ENCODE results near the gene RGS3.

Gene RGS3

DNA sequence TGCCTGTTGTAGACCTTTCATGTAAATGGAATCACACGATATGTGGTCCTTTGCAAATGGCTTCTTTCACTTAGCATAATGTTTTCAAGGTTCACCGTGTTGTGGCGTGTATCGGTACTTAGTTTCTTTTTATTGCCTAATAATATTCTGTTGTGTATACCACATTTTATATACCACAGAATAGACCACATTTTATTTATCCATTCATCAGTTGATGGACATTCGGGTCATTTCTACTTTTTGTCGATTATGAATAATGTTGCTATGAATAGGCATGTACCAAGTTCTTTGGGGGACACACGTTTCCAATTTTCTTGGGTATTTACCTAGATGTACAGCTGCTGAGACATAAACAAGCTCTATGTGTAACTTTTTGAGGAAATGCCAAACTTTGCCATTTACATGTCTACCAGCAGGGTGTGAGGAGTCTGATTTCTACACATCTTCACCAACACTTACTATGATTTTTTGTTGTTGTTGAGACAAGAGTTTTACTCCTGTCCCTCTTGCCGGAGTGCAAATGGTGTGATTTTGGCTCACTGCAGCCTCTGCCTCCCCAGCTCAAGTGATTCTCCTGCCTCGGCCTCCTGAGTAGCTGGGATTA, 144.7 kb downstream of the RGS3 start:
- DNase-seq, result no peak

- DNase-seq, result no peak
Observed at GRCh38 chr9:113609562-113610318, 146.2 kb downstream of the RGS3 start.

DNA sequence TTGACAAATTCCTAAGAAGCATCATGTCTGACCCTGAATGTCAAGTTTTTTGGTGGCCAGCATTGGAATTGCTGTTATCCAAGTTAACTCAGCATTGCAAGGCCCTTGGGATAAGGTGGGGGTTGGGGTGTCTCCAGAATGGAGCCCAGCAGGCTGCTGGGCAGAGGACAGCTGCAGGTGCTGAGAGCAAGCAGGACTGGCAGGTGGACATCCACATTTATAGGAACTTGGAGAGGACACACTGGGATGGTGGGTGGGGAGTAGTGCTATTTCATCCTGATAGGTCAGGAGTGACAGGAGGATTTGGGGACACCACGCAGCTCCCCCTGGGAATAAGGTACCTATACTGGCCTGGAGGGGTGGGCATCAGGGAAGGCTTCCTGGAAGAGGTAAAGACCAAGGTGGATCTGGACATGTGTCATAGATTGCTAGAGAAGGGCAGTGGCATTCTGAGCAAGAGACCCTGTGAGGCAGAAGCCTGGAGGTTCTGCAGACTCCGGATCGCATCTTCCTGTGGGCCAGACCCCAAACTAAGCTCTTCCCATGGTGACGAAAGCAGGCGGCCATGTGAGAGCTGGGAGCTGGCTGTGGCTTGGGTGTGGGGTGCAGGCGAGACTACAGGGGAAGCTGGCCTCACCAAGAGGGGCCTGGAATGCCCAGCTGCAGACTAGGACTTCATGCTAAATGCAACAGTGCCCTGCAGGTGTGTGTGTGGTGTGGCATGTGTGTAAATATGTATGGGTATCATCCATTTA, 148.1 kb downstream of the RGS3 start:
- DNase-seq, result no peak

- DNase-seq, result no peak
Observed at GRCh38 chr9:113612216-113612747, 148.8 kb downstream of the RGS3 start.

- no peak for DNase-seq
Observed at GRCh38 chr9:113612828-113613227, 149.3 kb downstream of the RGS3 start.

DNA sequence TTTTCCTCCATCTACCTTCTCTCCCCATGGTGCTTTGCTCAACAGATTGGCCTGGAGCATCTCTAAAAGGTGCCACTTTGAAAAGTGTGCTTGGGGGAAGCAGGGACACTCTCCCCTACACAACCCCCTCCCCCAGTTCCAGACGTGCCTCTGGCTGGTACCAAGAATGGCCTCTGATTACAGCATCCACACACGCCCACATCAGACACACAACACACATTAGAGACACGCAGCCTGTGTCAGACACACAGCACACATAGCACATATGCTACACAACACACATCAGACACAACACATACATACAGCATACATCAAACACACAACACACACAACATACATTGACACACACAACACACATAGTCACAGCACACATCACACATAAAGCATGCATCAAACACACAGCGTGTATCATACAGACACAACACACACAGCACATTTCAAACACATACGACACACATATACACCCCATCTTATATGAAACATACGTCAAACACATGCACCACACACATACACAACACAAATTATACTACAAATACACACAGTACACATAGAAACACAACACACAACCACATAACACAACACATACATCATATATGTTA, 150.4 kb downstream of the RGS3 start:
- DNase-seq, result no peak

GRCh38 chr9:113614843-113615648, 151.5 kb downstream of the RGS3 start:
- no peak for DNase-seq

DNA sequence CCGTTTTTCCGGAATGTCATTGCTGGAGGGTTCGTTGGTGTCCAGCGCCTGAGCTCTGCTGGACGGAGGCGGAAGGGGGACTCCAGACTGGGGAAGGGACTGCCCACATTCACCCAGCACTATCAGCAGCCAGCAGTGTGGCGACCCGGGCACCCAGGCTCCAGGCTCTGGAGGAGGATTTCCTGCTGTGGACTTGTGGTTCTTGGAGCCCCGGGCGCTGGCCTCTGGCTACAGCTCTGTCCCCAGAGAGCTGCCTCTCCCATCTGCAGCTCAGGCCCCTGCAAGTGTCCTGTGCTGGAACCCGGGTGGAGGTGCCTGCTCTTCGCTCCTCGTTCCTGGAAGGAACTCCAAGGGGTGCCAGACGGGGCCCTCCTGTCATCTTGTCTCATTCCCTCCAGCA, 152.6 kb downstream of the RGS3 start:
- no peak for DNase-seq

GRCh38 chr9:113616621-113617496, 153.3 kb downstream of the RGS3 start:
- DNase-seq, result peak; percentile 28

GRCh38 chr9:113617550-113617949, 154.0 kb downstream of the RGS3 start:
- no peak for DNase-seq

DNA sequence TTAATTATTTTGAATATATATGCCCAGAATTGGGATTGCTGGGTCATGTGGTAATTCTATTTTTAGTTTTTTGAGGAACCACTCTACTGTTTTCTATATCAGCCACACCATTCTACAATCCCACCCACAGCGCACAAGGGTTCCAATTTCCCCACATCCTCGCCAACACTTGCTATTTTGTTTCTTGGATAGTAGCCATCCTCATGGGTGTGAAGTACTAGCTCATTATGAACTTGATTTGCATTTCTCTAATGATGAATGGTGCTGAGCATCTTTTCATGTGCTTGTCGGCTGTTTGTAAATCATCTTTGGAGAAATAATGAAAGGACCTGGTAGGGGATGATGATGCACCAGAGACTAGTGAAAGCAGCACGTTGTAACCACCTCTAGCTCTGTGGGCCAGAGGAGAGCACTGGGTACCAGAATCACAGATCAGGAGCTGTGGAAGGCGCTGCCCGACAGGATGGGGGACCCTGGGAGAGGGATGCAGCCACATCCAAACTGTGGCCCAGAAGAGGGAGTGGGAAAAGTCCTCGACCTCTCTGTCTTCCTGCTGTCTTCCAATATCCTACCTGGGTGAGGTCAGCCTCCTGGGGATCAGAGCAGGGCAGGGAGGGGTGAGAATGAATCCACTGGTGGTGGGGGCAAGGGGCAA, 155.4 kb downstream of the RGS3 start:
- no peak for DNase-seq

GRCh38 chr9:113619491-113620376, 156.2 kb downstream of the RGS3 start:
- DNase-seq, result peak; percentile 26

DNA sequence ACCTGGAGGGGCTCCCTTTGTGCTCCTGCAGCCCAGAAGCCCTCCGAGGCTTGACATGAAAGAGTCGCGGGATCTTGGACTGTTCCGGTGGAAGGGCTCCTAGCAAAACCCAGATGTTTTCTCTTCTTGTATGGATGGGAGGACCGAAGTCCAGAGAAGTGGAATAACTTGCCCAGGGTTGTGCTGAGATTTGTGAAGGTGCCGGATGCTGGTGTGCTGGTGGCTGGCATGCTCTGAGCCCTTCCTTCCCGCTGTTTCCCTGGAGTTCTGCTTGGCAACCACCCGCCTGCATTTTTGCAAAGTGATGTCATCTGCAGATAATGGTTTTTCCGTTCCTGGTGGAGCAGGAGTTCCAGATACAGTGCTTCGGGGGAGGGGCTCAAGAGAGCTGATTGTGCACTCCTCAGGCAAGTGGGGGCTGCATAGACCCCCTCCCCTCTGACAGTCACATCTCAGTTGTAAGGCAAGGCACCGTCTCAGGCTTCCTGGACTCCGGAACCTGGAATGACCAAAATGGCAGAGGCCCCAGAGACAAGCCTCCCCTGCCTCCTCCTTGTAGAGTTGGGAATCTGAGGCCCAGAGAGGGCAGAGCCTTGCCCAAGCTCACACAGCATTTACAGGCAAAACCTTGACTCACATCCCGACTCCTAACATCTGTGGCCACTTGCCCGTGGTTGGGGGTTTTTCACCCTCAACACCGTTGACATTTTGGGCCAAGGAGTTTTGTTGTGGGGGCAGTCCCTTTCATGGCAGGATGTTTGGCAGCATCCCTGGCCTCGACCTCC, 157.0 kb downstream of the RGS3 start:
- DNase-seq, result peak; percentile 32

- peak; percentile 15 for DNase-seq
Observed at GRCh38 chr9:113621309-113621791, 157.8 kb downstream of the RGS3 start.

DNA sequence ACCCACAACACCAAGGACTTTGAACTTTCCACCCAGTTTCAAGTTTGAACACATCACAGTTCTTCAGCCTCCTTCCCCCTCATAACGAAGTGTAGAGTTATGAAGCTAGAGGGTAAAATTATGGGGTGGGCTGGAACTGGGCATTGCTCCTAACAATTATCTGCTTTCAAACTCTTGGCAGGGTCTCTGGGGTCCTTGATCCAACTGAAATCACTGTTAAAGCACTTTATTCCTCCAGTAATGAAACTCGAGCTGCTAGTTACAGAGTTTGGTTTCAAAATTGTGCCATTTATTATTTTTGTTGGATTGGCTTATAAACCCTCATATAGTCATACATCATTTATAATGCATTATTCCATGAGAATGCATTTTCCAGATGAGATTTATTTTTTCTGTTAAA, 158.5 kb downstream of the RGS3 start:
- DNase-seq, result no peak

DNA sequence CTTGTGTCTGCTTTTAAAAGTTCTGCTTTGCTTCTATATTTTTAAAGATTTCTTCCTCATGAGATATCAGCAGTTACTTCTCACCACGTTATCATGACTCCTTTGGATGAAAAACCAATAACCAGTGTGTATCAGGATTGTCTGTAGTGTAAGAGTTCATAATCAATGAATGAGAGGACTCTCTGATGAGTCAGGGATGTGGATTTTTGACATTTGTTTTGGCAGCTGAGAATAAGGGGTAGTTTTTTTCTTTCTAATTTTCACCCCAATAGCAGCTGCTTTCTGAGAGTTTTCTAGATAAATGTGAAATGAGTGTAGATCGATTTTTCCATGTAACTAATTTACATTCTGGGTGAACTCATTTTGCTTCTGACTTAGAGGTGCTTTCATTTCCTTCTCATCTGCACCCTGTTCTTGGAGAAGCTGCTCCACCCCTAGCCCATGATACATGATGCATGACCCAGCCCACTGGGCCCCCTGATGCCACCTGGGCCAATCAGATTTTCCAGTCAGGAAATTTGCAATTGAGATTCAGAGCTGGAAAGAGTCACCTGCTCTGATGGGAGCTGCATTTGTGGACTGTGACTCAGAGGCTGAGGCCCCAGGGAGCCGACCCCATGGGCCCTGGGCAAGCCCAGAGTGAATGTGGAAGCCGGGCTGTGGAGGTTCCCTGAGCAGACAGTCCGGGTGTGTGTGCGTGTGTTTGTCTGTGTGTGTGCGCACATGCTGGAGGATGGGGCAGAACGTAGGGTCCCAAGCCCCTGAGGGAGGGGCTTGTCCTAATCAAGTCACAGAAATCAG, 159.3 kb downstream of the RGS3 start:
- DNase-seq, result peak; percentile 41

DNA sequence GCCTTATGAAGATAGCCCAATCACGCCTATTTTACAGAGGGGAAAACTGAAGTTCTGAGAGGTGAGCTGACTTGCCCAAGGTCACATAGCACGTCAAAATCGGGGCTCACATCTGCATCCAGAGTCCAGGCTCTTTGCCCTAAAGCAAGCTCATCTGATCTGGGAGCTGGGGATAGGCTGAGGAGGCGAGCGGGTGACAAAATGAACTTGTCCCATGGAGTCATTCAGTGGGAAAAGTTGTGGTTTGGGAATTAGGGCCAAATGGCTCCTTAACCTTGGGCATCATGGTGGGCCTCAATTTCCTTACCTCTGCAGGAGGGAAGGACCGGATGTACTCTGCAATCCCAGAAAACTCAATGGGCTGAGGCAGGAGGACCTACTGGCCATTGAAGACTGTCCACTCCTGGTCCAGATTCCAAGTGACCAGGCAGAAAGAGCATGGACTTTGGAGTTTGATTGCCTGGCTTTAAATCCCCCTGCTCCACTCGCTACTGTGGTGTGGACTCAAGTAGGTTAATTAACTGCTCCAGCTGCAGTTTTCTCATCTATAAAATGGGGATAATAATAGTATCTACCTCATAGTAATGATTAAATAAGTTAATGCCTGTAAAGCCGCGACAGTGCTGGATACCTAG, 160.4 kb downstream of the RGS3 start:
- DNase-seq, result peak; percentile 11
